Measurements from ENCODE around the gene MCM9.
"Not testable (repeated sequence)": the region's sequence is repeated elsewhere in the genome, so short reads cannot be mapped to it uniquely, and the experiment has no call there.

DNA sequence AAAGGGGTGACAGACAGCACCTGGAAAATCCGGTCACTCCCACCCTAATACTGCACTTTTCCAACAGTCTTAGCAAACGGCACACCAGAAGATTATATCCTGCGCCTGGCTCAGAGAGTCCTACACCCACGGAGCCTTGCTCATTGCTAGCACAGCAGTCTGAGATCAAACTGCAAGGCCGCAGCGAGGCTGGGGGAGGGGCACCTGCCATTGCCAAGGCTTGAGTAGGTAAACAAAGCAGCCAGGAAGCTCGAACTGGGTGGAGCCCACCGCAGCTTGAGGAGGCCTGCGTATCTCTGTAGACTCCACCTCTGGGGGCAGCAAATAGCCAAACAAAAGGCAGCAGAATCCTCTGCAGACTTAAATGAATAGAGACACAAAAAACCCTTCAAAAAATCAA is 138.4 kb downstream of the MCM9 start:
- TF ChIP-seq, protein P1, sequence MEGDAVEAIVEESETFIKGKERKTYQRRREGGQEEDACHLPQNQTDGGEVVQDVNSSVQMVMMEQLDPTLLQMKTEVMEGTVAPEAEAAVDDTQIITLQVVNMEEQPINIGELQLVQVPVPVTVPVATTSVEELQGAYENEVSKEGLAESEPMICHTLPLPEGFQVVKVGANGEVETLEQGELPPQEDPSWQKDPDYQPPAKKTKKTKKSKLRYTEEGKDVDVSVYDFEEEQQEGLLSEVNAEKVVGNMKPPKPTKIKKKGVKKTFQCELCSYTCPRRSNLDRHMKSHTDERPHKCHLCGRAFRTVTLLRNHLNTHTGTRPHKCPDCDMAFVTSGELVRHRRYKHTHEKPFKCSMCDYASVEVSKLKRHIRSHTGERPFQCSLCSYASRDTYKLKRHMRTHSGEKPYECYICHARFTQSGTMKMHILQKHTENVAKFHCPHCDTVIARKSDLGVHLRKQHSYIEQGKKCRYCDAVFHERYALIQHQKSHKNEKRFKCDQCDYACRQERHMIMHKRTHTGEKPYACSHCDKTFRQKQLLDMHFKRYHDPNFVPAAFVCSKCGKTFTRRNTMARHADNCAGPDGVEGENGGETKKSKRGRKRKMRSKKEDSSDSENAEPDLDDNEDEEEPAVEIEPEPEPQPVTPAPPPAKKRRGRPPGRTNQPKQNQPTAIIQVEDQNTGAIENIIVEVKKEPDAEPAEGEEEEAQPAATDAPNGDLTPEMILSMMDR (IDR thresholded peaks at IDR 0.05 in 4 of 5, conservative IDR thresholded peaks at IDR 0.05 in 1 of 5), result not testable (repeated sequence)
- TF ChIP-seq POLR2A (IDR thresholded peaks at IDR 0.05), result not testable (repeated sequence)
